Activated CD8-positive, alpha-beta memory T cell treated with anti-CD3 and anti-CD28 coated beads for 4 hours (primary cell): ENCODE measurements around the gene PDE7B.

Experiments used
- DNase-seq, 2 donors: peaks; one replicate each; pipeline ENCODE4 v3.0.0-alpha.2; 2020; ENCODE audit warnings: low read depth in 2 of 2

PDE7B gene

DNA sequence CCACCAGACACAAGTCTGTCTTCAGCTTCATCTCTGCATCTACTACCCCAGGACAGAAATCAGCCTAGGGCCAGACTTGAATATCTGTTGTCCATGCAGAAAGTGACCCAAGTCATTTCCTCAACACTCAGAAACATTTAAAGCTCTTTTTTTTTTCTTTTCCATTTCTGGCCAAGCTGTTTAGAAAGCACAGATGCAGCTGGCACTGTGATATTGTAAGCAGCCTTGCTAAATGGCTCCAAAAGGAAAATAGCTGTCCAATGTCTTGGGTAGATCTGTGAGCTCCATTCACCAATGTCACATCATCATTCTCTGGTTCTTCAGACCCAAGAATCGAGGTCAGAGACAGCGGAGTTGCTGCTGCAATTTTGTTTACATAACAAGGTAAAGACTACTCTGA is 174.2 kb downstream of the PDE7B start:
- DNase-seq: no peak

DNA sequence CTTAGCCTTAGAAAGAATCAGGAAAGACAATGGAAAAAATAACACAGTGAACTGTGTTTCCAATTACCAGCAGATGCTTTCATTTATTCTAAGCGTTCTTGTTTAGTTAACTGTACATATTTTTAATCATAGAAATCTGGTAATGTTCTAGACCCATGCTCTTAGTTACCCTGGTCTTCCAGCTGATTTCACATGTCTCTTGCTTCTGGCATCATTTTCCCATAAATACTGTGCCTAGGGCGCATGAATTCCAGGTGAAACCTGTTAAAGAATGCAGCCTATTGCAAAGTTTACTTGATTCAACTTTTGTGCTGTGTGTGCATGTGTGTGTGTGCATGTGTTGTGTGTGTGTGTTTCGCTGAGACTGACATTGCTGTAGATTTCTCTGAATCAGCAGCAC is 178.6 kb downstream of the PDE7B start:
- DNase-seq: no peak

DNA sequence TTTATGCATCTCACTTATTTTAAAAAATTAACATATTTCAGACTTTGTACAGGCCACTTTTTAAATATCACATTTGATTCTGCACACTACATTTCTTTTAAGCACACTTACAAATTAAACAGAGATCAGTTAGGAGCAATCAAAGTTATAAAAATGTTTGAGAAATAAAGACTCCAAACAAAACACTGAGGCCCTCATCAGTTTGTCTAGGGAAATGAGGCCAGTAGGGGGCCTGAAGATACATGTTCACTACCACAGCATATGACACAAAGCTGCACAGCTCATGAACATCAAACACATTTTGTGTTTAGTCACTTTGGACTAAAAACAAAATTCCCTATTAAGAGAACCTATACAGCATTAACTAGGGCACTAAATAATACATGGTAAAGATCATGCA is 180.5 kb downstream of the PDE7B start:
- no peak for DNase-seq

- no peak for DNase-seq
Observed at GRCh38 chr6:136033416-136033815, 181.9 kb downstream of the PDE7B start.

DNA sequence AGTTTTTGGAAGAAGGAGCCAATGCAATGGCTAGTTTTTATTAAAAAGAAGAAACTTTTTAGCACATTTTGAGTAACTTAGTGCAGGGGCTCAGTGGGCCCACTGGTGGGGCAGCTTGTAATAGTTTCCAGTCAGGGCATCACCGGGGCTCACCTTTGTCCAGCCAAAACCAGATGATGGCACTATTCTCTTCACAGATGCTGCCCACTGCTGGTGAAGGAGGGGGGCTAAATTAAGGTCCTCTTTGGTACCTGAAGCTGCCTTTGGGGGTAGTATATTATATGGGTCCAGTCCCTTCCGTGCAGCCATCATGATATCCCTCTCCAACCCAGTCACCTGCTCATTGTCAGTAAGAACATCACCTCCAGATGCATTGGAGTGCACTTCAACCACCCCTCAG is 182.9 kb downstream of the PDE7B start:
- DNase-seq: no peak

DNA sequence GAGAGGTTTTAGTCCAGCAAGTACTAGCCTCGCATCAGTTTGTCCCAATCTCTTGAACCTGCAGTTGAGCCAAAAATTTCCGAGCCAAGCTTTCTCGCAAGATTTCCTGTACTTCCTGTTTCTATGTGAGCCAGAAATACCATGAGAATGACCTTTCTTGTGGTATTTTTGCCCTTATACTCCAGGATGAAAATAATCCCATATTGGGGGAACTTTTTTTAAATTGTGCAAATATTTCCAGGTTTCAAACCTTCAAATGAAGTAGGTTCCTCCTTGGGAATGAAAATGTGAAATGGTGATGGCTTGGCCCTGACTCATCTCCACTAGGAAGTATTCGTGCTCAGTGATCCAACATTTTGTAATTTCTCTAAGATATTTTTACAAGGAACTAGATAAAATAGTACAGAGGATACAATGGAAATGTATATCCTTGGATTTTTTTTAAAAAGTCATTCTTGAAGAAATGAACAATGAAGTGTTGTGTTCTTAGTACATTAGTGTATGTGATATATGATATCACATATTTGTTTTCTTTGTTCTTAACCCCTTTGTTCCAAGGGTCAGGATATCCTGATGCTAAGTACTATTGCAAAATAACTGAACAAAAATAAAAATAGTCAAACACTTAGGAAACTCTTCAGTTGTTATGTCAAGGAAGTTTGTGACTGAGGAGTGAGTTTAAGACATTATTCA is 184.0 kb downstream of the PDE7B start:
- no peak for DNase-seq

GRCh38 chr6:136036071-136036380 is 184.5 kb downstream of the PDE7B start:
- no peak for DNase-seq

- no peak for DNase-seq
Observed at GRCh38 chr6:136036601-136037000, 185.1 kb downstream of the PDE7B start.

DNA sequence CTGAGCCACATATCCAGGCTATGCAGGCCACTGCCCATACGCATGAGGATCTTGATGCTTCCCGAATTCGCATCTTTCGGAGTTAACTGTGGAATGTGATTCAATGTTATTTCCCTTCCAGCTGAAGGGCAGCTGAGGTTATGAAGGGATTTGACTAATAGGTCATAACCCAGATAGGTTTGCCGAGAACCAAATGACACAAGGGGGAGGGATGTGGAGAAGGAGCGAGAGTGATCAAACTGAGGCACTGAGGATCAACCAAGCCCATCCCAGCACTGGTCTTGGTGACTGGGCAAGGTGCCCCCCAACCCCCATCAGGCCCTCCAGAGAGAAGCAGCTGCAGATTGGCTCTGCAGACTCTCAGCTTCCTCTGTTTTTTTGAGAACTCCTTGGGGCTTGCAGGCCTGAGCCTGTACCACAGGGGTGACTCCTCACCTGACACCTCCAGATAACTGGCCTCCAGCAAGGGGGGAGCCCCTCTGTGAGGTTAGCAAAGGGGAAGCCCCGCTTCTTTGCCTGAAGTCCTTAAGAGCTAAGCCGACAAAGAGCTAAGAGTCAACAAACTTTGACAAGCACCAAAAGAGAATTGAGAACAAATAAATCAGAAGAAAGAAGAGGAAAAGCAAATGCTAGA is 185.9 kb downstream of the PDE7B start:
- no peak for DNase-seq

- DNase-seq: no peak
Observed at GRCh38 chr6:136037876-136038460, 186.5 kb downstream of the PDE7B start.

GRCh38 chr6:136038531-136038930 is 187.0 kb downstream of the PDE7B start:
- no peak for DNase-seq

DNA sequence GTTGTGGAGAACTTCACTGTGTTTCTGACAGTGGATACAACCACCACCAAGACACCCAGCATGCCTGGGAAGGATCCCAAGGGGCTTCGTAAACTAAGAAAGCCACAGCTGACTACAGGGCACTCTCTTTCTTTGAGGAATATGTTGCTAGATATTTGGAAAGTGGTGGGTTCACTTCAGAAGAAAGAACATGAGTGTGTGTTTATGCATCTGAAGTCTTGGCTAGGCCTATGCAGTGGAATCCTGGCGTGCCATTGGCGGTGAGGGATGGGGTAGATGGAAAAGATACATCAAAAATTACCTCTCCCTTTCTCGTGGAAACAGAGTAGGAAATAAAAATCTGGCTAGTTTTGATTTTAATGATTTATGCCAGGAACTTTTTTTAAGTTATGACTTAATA is 187.7 kb downstream of the PDE7B start:
- no peak for DNase-seq

DNA sequence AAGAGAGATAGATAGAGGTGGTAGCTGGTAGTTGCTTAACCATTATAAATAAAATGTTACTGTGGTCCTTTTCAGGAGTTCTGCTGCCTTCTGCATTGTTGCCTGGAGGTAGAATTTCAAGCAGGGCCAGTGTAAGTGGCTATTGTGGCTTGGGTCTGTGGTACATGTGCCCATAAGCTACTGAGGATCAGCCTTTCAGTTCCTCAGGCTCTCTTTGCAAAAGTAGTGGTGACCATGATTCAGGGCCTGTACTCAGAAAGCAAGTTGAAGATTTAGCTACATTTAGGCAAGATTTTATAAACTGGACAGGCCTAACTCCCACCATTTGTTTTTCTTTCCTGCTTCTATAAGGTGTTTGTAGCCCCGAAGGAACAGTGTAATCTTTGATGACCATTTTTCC is 199.0 kb downstream of the PDE7B start:
- DNase-seq: no peak

GRCh38 chr6:136051140-136051775 is 199.8 kb downstream of the PDE7B start:
- no peak for DNase-seq

DNA sequence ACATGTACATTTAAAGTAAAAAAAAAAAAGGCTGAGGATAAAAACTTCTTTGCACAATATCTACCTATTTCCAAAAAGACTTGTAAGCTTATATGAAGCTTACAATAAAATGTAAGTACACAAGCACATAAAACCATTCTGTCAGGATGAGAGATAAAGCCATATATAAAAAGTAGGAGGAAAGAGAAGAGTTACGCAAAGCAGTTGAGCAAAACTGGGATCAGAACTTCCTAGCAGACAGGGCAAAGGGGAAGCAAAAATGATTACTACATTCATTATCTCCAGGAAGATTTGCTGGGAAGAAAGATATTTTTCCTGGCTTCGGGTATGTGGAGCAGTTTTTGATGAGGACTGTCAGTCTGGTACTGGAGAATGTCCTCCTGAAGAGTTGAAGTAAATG is 200.5 kb downstream of the PDE7B start:
- DNase-seq: no peak

DNA sequence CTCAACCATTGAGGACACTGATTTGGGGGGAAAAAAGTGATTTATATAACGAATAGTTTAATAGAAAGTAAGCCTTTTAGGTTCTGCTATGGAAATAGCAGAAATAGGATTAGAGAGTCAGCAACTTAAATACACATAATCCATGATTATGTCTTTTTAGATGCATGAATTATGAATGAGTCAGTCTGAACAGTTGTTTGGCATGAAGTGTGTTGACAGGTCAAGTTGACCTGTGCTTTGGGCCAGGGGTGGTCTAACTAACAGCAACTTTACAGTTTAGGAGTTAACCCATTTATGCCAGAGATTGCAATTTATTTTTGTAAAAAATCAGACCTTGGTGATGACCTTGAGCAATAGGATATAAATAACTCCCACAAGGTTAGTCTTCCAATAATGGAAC is 207.4 kb downstream of the PDE7B start:
- DNase-seq: no peak

GRCh38 chr6:136059308-136059707 is 207.8 kb downstream of the PDE7B start:
- no peak for DNase-seq

DNA sequence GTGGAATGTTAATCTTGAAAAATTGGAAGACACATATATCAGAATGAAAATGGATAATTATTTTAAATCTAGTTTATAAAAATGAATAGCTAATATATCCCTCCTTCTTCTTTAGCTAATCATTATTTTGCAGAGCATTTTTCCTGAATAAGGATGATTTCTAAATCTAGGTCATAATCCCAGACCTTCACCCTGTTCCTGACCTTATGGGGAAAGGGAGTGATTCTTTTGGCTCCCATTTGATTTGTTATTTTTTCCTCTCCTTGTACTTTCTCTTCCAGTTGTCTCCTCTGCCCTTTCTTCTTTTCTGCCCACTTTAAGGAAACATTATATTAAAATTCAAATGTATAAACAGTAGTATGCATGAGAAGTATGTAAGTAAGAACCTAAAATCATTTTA is 208.6 kb downstream of the PDE7B start:
- no peak for DNase-seq

DNA sequence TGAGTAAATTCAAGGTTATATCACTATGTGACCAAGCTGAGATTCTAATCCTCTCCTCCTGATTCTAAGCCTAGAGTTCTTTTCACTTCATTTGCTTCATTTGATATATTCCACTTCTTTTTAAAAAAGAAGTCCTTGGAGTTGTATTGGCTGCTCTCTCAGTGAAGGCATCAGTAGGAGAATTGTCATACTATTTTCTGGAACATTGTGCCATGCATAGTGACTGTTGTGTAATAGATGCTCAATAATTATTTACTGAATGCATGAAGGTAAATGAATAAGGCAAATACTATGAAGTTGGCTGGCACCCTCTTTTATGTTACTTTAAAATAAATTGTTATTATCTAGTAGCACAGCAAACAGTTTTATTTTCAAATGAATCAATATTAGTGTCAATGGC is 209.3 kb downstream of the PDE7B start:
- DNase-seq: no peak

DNA sequence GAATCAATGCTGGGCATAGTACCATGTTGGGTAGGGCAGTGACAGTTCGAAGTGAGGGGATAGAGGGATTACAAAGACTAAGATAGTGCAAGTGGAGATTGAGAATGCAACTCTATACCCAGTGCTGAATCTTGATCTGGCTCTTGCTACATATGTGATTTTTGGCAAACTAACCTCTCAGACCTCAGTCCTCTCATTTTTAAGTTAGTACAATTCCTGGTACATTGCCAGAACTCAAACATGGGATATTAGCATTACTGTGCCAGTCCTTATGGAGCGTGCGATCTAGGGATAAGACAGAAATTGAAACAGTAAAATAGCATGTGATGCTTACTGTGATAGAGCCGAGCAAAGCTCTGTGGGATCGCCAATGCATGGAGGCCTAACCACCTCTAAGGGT is 210.2 kb downstream of the PDE7B start:
- DNase-seq: no peak

DNA sequence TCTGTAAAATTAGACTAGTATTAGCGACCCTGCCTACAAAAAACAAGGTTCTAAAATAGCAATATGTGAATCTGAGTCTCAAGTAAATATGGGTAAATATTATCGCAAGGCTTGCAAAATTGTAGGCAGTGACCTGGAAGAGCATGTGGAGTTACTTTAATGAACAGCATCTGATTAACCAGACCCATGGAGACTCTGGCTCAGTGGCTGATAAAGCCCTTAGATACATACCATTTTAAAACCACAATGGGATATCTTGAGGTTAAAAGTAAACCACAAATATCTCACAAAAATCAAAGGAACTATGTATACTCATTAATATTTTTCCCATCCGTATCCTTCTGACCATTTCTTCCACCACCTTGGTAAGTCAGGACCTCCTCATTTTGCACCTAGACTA is 211.6 kb downstream of the PDE7B start:
- DNase-seq: no peak

DNA sequence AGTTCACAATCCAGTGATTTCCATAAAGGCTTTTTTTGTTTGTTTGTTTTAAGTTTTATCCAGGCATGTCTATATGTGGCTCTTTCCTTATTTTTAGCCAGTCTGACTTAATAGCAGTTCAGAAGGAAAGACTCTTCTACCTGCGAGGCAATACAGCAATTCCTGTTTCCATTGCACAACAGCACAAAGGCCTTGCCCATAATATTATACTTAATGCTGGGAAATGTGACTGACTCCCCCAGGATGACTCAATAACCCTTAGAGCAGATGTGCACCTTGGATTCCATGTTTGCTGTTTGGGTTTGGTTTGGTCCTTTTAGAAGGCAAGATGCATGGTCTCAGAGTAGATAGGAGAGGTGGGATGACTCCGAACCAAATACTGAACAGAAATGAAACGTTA is 214.5 kb downstream of the PDE7B start:
- DNase-seq: no peak

- no peak for DNase-seq
Observed at GRCh38 chr6:136067731-136068341, 216.3 kb downstream of the PDE7B start.
